Fibroblast of lung (primary cell): ENCODE data around the gene AMACR. TPM values are rescaled to one million over a fixed set of nuclear protein-coding genes. Genes with fewer than 3 reads are reported as not detected.

ENCODE experiments used
- DNase-seq, 2 donors: peaks; one replicate each; pipeline versions ENCODE4 v3.0.0 to v3.0.0-alpha.2; 2010; ENCODE audit warnings: low read depth in 2 of 2
- H2AFZ ChIP-seq: 2 replicates; pipeline ENCODE4 v1.5.1; 2012; ENCODE audit warnings: low read length, control low read depth, inconsistent platforms
- H3K27ac ChIP-seq: 2 replicates; pipeline ENCODE4 v1.5.1; 2011; ENCODE audit warnings: low read length, control low read depth; ENCODE audit not compliant: insufficient read depth
- H3K27me3 ChIP-seq: 2 replicates; pipeline ENCODE4 v1.5.1; 2011; ENCODE audit warnings: mild to moderate bottlenecking, low read length; ENCODE audit not compliant: control insufficient read depth, insufficient read depth
- H3K36me3 ChIP-seq: 2 replicates; pipeline ENCODE4 v1.5.1; 2011; ENCODE audit warnings: low read length; ENCODE audit not compliant: control insufficient read depth, insufficient read depth
- H3K4me1 ChIP-seq: 2 replicates; pipeline ENCODE4 v1.5.1; 2011; ENCODE audit warnings: low read length; ENCODE audit not compliant: control insufficient read depth, insufficient read depth; ENCODE audit errors: extremely low read depth
- H3K4me2 ChIP-seq: 2 replicates; pipeline ENCODE4 v1.5.1; 2011; ENCODE audit warnings: low read length, control low read depth; ENCODE audit not compliant: insufficient read depth; ENCODE audit errors: extremely low read depth
- H3K4me3 ChIP-seq, 4 experiments: fragments of 200-600 bp in 1 of 4; sonication (generic) in 1 of 4; replicated peaks in 1 of 4; 2 replicates each; pipeline ENCODE4 v1.5.1; 2011 to 2016; ENCODE audit warnings: low read length in 4 of 4, low read depth in 3 of 4, mild to moderate bottlenecking in 3 of 4, control low read depth in 2 of 4, inconsistent platforms in 1 of 4, mixed read lengths in 1 of 4; ENCODE audit not compliant: insufficient read depth in 1 of 4; ENCODE audit errors: control extremely low read depth in 1 of 4
- H3K79me2 ChIP-seq: 2 replicates; pipeline ENCODE4 v1.5.1; 2012; ENCODE audit warnings: mild to moderate bottlenecking, low read length, inconsistent platforms; ENCODE audit not compliant: control insufficient read depth, insufficient read depth
- H3K9ac ChIP-seq: 2 replicates; pipeline ENCODE4 v1.5.1; 2011; ENCODE audit warnings: mild to moderate bottlenecking, low read length, control low read depth; ENCODE audit not compliant: insufficient read depth
- H3K9me3 ChIP-seq: 2 replicates; pipeline ENCODE4 v1.5.1; 2012; ENCODE audit warnings: low read depth, low read length; ENCODE audit not compliant: control insufficient read depth, insufficient read depth
- H4K20me1 ChIP-seq: 2 replicates; pipeline ENCODE4 v1.5.1; 2011; ENCODE audit warnings: low read length; ENCODE audit not compliant: control insufficient read depth, insufficient read depth; ENCODE audit errors: extremely low read depth
- EZH2 ChIP-seq: IDR thresholded peaks from 2 replicates; pipeline ENCODE4 v1.5.1; 2012; ENCODE audit warnings: low read length, control low read depth, mild to moderate bottlenecking; ENCODE audit errors: missing control alignments
- polyA plus RNA-seq, 2 donors: library from polyadenylated mRNA; depleted of rRNA in 1 of 2; stranded (reverse) in 1 of 2; unstranded in 1 of 2; fragments of >200 nt; gene quantifications; 2 replicates each; pipeline ENCODE4 v1.2.1, GENCODE V29; 2011 to 2012; ENCODE audit warnings: missing spikeins in 1 of 2
- total RNA-seq: library from RNA; depleted of rRNA; stranded (reverse); fragments of >200 nt; gene quantifications from 2 replicates; pipeline ENCODE4 v1.2.1, GENCODE V29; 2014
- TF ChIP-seq, protein P1 (sequence below), 2 donors: IDR thresholded peaks in 1 of 2; conservative IDR thresholded peaks in 1 of 2; 1 replicate in 1 of 2; 2 replicates in 1 of 2; pipeline ENCODE4 v1.5.1; 2011 to 2012; ENCODE audit warnings: low read length in 2 of 2, control low read depth in 1 of 2, inconsistent platforms in 1 of 2, low read depth in 1 of 2, mild to moderate bottlenecking in 1 of 2

AMACR gene
- total and polyA plus RNA-seq, 2 donors (not counting 1 experiment from before 2014, with no cell fraction given): 7.6 to 14.2 TPM

DNA sequence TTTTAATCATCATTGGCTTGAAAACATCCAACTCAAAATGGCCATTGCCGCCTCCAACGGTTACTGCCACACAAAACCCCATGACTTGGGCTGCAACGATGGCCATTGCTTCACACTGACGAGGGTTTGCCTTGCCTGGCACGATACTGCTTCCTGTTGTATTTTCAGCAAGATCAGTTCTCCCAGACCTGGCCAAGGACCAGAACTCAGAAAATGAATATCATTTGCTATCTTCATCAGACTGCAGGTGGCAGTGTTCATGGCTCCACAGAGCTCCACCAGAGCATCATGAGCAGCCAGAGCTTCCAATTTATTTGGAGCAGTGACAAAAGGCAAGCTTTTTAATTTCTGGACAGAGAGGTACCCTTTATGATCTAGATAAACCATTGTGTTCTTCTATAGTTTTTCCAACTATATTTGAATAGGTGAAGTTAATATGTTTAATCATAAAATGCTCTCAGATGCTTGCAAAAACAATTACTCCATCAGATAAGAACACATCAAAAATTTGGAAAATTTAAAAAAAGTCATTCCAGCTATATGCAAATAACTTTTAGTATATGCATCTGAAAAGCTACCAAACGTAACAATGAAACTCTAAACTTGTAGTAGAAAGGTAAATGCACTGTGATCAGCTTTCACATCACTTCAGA is 10.4 kb downstream of the AMACR start:
- no peak overlapping the region for H2AFZ ChIP-seq
- H3K4me3 ChIP-seq: no peak overlapping the region
- no peak overlapping the region for H3K27ac ChIP-seq
- peaks cover 2% of the 10 kb centered on the region for H3K4me1 ChIP-seq
- no peak overlapping the region for H3K4me2 ChIP-seq
- no peaks in the 10 kb centered on the region for H3K79me2 ChIP-seq
- no peak overlapping the region for H3K9ac ChIP-seq
- H3K27me3 ChIP-seq: no peaks in the 10 kb centered on the region
- DNase-seq: peak; percentile 80 to 91
- H4K20me1 ChIP-seq: no peaks in the 10 kb centered on the region
- no peaks in the 10 kb centered on the region for H3K9me3 ChIP-seq
- no peaks in the 10 kb centered on the region for H3K36me3 ChIP-seq
- TF ChIP-seq EZH2: no peak
- TF ChIP-seq, protein P1, sequence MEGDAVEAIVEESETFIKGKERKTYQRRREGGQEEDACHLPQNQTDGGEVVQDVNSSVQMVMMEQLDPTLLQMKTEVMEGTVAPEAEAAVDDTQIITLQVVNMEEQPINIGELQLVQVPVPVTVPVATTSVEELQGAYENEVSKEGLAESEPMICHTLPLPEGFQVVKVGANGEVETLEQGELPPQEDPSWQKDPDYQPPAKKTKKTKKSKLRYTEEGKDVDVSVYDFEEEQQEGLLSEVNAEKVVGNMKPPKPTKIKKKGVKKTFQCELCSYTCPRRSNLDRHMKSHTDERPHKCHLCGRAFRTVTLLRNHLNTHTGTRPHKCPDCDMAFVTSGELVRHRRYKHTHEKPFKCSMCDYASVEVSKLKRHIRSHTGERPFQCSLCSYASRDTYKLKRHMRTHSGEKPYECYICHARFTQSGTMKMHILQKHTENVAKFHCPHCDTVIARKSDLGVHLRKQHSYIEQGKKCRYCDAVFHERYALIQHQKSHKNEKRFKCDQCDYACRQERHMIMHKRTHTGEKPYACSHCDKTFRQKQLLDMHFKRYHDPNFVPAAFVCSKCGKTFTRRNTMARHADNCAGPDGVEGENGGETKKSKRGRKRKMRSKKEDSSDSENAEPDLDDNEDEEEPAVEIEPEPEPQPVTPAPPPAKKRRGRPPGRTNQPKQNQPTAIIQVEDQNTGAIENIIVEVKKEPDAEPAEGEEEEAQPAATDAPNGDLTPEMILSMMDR (conservative IDR thresholded peaks at IDR 0.05 in 1 of 2, IDR thresholded peaks at IDR 0.05 in 1 of 2; ENCODE audit: low read depth in 1 of 2, low read length in 2 of 2): peak; percentile 73 to 77

DNA sequence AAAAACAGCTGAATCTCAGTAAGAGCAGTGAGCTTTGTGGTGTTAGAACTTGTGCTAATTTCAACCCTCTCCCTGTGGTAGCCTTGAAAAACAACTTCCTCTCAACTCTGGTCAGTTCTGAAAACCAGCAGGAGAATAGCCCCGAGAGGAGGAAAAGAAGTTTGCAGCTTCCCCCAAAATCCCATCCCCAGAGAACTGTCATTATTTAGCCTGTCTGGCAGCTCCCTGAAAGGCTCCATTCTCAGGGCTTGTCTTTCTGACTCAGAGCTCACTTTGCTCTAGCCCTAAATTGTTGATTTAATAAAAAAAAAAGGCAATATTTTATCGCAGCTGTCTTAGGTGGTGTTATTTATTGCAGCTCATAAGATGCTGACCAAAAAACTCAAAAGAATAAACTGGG is 12.0 kb downstream of the AMACR start:
- TF ChIP-seq, protein P1 (conservative IDR thresholded peaks at IDR 0.05 in 1 of 2, IDR thresholded peaks at IDR 0.05 in 1 of 2; ENCODE audit: low read depth in 1 of 2, low read length in 2 of 2): no peak
- TF ChIP-seq EZH2: no peak
- no peak overlapping the region for H3K9ac ChIP-seq
- H3K9me3 ChIP-seq: no peaks in the 10 kb centered on the region
- no peaks in the 10 kb centered on the region for H3K79me2 ChIP-seq
- DNase-seq: no peak
- no peaks in the 10 kb centered on the region for H3K27me3 ChIP-seq
- no peak overlapping the region for H2AFZ ChIP-seq
- H3K36me3 ChIP-seq: no peaks in the 10 kb centered on the region
- H3K27ac ChIP-seq: no peak overlapping the region
- no peaks in the 10 kb centered on the region for H4K20me1 ChIP-seq
- H3K4me2 ChIP-seq: no peak overlapping the region
- peaks cover 2% of the 10 kb centered on the region for H3K4me1 ChIP-seq
- no peak overlapping the region for H3K4me3 ChIP-seq

DNA sequence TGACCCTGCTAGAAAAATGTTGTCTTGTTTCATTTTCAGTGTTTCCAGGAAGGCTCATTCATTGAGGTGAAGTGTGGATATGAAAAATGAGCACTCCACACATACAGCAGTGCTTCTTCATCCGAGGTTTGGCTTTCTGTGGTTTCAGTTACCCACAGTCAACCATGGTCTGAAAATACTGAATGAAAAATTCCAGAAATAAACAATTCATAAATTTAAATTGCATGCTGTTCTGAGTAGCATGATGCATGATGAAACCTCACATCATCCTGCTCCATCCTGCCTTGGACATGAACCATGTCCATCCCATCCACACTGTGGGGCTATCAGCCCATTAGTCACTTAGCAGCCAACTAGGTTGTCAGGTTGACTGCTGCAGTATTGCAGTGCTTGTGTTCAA is 13.0 kb downstream of the AMACR start:
- no peaks in the 10 kb centered on the region for H3K36me3 ChIP-seq
- H3K9ac ChIP-seq: no peak overlapping the region
- no peaks in the 10 kb centered on the region for H3K9me3 ChIP-seq
- H3K4me1 ChIP-seq: peaks cover 2% of the 10 kb centered on the region
- no peak overlapping the region for H3K4me3 ChIP-seq
- TF ChIP-seq EZH2: no peak
- TF ChIP-seq, protein P1 (conservative IDR thresholded peaks at IDR 0.05 in 1 of 2, IDR thresholded peaks at IDR 0.05 in 1 of 2; ENCODE audit: low read depth in 1 of 2, low read length in 2 of 2): no peak
- no peak overlapping the region for H3K27ac ChIP-seq
- no peaks in the 10 kb centered on the region for H4K20me1 ChIP-seq
- no peaks in the 10 kb centered on the region for H3K79me2 ChIP-seq
- H2AFZ ChIP-seq: no peak overlapping the region
- no peaks in the 10 kb centered on the region for H3K27me3 ChIP-seq
- peak; percentile 60 to 73 for DNase-seq
- H3K4me2 ChIP-seq: no peak overlapping the region
